HG03135 (cell line): ENCODE data around the gene TSC1.
"Not testable (repeated sequence)": the region's sequence is repeated elsewhere in the genome, so short reads cannot be mapped to it uniquely, and the experiment has no call there.

Source experiments
- ATAC-seq: cut with Tn5 transposase; IDR thresholded peaks from one replicate; pipeline ENCODE4 v1.9.1; 2021; ENCODE audit warnings: mild to moderate bottlenecking, moderate library complexity; ENCODE audit not compliant: unreplicated experiment

TSC1 gene

GRCh38 chr9:132978112-132978450, 33.7 kb upstream of the TSC1 start:
- ATAC-seq, result no peak

DNA sequence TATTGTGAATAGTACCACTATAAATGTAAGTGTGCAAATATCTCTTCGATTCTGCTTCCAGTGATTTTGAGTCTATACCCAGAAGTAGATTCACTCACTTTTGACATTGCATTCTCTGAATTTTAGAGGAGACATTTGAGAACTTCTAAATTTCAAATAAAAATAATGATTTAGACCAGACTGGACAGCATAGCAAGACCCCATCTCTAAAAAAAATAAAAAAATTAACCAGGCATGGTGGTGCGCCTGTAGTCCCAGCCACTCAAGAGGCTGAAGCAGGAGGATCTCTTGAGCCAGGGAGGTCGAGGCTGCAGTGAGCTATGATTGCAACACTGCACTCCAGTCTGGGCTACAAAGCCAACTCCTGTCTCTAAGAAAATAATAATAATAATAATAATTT, 32.2 kb upstream of the TSC1 start:
- no peak for ATAC-seq

DNA sequence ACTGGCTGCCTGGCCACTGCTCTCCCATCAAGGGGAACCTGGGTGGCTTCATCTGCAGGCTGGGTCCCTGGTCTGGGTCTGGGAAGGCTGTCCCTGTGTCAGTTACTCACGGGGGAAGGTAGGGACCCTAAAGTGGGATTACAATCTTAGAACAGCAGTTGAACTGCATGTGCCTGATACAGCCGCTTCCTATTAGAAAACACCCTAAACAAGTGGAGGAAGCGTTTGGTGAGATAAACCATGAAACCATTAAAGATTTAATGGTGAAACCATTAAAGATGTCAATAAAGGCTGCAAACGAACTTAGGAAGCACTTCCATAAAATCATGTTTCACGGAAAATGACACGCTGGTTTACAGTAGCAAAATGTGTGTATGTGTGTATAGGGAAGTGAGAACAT, 31.5 kb upstream of the TSC1 start:
- no peak for ATAC-seq

GRCh38 chr9:132973713-132974112, 29.3 kb upstream of the TSC1 start:
- ATAC-seq, result no peak

- ATAC-seq, result no peak
Measured at GRCh38 chr9:132973166-132973565, 28.8 kb upstream of the TSC1 start.

- ATAC-seq, result no peak
Measured at GRCh38 chr9:132970324-132971062, 26.1 kb upstream of the TSC1 start.

GRCh38 chr9:132969783-132970182, 25.4 kb upstream of the TSC1 start:
- no peak for ATAC-seq

GRCh38 chr9:132967908-132968307, 23.5 kb upstream of the TSC1 start:
- not testable (repeated sequence) for ATAC-seq

DNA sequence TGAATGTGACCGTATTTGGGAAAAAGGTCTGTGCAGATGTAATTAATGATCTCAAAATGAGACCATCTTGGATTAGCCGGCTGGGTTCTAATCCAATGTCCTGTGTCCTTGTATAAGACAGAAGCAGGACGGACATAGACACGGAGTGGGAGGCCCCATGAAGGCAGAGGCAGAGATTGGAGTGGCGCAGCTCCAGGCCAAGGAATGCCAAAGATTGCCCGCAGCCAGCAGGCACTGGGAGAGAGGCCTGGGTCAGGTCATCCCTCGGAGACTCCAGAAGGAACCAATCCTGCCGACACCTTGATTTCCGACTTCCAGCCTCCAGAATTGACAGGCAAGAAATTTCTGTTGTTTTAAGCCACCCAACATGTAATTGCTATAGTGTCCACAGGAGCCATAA, 21.1 kb upstream of the TSC1 start:
- ATAC-seq, result no peak

- ATAC-seq, result no peak
Measured at GRCh38 chr9:132961002-132961401, 16.6 kb upstream of the TSC1 start.

- ATAC-seq, result no peak
Measured at GRCh38 chr9:132957805-132958204, 13.4 kb upstream of the TSC1 start.

DNA sequence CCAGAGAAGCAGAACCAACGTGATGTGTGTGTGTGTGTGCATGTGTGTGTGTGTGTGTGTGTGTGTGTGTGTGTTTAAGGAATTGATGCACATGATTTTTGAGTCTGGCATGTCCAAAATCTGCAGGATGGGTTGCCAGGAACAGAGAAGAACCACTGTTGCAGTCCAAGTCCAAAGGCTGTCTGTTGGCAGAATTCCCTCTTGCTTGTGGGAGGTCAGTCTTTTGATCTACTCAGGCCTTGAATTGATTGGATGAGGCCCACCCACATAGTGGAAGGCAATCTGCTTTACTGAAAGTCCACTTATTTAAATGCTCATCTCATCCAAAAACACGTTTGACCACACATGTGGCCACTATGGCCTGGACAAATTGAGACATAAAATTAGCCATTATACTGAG, 11.4 kb upstream of the TSC1 start:
- no peak for ATAC-seq

- ATAC-seq, result no peak
Measured at GRCh38 chr9:132955123-132955522, 10.7 kb upstream of the TSC1 start.

GRCh38 chr9:132949709-132950108, 5.3 kb upstream of the TSC1 start:
- ATAC-seq, result no peak

GRCh38 chr9:132948482-132949050, 4.2 kb upstream of the TSC1 start:
- no peak for ATAC-seq

- ATAC-seq, result no peak
Measured at GRCh38 chr9:132947756-132948155, 3.3 kb upstream of the TSC1 start.

DNA sequence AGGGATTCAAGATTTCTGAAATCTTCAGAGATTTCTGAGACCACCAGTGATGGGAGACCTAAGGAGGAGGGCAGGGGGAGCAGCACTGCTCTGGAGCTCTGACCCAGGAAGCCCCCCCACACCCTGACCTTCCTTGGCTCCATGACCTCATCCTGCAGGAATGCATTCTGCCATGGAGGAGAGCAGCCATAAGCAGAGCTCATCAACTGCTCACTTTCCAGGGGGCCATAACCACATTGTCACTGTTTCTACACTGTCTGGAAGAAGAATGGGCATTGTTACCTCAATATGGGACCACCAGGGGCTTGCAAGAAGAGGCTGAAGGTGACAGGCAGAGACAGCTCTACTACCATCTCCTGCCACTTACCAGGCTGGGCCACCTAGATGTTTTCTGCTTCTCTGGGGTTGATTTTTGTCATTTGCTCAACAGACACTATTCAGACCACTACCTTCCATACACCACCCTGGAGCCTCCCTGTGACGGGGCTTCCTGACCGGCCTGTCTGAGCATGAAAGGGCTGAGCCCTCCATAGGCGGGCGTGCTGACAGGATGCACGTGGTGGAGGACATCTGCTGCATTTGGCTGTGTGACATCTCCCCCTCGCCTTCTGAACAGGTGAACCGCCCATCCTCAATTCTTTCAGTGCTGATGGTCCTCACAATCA, 2.3 kb upstream of the TSC1 start:
- no peak for ATAC-seq

DNA sequence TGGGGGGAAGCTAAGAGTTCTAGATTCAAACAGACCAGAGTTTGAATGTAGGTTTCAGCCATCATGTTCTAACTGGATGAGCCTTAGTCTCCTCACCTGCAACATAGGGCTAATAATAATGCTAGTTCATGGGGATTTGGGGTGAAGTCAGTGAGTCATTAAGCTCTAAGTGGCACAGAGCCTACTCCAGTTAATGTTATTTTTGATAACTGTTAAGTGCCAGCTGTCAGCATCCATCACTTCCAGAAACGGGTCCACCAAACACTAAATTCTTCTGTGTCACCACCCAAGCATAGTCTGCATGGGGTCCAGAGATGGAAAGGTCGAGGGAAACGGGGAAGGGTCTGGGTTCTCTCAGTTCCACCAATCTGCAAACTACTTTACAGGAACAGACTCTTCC, 1.8 kb upstream of the TSC1 start:
- no peak for ATAC-seq

DNA sequence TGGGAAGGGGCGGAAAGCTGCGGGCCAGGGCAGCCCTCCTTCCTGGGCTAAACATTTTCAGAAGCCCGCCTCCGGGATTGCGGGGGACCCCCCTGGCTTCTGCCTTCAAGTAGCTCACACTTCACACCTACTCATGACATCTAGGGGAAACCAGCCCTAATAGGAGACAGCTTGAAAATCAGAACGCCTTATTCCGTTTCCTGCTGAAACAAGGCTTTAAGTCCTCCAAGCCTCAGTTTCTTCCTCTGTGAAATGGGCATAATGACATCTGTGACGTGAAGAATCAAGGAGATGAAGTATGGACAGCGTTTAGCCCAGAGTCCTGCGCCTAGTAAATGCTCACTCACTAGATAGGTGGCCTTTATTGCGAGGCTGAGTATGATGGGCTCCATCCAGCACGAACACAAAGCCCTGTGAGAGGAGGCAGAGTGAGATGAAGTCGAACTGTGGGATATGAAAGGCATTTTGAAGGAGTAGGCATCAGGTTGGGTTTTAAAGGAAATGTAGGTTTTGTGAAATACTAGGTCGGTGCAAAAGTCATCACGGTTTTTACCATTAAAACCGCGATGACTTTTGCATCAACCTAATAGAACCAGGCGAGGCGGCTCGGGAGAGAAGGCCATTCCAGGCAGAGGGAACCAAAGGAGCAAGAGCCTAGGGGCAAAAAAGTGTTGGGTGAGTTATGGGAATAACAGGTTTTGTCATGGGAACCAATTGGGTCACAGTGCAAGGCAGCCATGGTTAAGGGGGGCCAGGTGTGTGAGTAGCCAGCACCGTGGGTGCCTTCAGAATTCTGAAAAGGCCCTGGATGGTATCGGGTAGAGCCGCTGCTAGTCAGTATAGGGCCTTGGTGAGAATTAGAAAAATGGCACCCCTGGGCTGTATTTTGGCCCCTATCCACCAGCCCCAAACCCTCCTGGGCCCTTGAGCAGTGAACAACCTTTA, 1.0 kb upstream of the TSC1 start:
- ATAC-seq, result no peak

DNA sequence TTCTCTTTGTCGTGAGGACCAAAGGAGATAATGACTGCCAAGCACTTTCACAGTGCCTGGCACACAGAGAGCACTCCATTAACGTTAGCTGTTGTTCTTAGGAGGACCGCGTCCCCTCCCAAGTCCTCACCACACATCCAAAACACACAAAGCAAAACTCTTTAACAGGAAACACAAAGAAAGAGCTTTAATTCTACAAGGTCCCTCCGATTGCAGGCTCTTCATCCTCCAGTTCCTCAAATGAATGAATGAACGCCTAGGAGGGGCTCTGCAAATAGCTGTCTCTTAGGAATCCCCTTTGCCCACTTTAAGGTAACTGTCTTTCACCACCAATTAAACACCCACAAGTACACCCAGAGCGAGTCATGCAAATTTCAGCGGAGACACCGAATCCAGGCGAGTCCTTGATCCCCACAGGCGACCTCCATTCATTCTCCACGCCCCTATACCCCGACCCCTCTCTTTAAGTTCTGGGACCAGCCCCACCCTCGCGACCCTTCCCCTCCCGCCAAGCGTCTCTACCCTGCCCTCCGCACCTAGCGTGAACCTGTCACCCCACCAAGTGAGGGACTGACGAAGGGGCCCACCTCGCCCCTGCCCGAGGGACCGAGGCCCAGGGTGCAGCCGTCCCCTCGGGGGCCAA, 644 bp downstream of the TSC1 start:
- peak; percentile 12 for ATAC-seq
